ENCODE results near the gene EML5.
A peak's percentile ranks its signal among the peaks of the same experiment; 100 is the strongest.

Gene EML5

GRCh38 chr14:88612981-88613380, 179.8 kb downstream of the EML5 start:
- no peak for DNase-seq

- no peak for DNase-seq
Measured at GRCh38 chr14:88611878-88612277, 180.9 kb downstream of the EML5 start.

- no peak for DNase-seq
Measured at GRCh38 chr14:88607829-88608228, 184.9 kb downstream of the EML5 start.

- DNase-seq = no peak
Measured at GRCh38 chr14:88605594-88605993, 187.2 kb downstream of the EML5 start.

DNA sequence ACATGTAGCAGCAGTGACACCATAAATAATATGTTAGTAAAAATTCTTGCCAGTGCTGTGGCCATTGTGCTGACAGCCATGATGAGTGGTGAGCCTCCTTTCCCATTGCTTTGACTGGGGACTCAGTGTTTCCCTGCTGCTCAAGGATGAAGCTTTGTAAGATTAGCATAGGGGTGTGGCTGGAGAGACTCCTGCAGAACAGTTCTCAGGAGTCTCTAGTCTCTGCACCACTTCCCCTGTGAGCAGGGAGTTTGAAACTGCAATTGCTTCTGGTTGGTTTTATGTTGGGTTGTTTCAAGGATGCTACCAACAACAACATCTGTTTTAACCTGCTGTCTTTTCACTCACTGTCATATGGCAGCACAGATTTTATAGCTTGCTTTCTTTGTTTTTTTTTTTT, 188.5 kb downstream of the EML5 start:
- no peak for DNase-seq

DNA sequence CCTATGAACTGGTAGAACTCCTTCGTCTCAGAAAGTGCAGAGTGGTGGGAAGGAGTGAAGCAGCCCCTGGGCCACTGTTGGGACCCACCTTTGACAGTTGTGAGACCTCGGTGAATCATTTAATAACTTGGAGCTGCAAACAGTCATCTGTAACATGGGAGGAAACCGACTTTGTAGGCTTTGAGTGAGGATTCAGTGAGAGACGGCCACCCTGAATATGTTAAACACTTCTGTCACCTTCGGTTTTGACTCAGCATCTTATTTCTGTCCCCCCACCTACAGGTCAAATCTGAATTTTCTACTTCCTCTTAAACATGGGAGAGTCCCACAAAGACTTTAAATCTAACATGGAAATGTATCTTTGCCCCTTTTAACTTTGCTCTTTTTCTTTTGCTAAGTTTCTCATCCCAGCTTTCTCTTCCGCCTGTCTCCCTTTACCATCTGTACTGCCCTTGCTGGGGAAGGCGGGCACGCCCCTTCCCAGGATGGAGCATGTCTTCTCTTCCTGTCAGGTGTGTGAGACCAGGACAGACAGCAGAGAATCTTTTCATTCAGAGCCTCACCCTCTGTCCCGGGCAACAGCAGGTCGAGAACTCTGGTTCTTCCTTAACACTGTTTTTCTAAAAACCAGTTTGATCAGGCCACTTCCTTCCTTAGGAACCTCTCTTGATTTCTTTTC, 192.9 kb downstream of the EML5 start:
- DNase-seq = peak; percentile 35

- no peak for DNase-seq
Measured at GRCh38 chr14:88599326-88599725, 193.4 kb downstream of the EML5 start.

DNA sequence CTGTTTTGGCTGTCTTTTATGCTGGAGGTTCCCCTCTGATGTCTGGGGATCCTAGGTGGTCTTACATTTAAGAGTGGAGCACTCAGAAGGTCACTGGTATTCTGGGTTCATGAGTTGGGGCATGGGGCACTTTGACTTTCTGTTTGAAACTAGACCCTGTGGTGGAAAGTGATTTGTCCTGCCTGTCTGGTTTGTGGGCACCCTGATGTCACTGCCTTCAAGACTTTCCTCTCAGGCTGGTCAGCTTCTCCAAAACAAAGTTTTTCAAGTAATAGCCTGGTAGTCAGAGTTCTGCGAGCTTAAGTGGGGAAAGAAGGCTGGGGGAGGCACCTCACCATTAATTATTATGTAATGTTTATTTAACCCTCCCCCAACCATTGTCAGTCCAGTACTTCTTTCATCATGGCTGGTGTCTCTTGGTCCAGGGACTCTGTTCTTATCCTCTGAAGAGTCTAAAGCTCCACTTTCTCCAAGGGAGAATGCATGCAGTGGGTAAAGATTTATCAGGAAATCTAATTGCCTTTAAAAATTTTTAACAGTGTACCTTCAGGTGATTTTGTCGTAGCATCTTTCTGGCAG, 194.6 kb downstream of the EML5 start:
- DNase-seq = no peak

- DNase-seq = no peak
Measured at GRCh38 chr14:88597601-88598000, 195.2 kb downstream of the EML5 start.

DNA sequence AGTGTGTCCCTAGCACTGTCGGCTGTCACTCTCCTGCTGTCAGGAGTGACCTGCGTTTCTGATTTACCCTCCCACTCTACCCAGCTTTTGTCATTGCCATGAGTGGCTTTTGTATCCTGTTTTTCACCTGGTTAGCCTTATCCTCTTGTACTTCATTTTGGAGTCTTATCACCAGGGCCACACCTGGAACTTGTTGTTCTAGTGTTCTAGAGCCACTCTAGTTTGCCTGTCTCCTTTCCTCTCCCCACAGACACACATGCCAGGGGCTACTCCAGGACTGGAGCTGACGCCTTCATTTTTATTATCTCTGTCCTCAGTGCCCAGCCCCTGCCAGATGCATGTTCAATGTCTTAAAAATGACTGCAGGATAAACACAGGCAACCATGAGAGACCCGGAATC, 195.7 kb downstream of the EML5 start:
- DNase-seq = no peak

DNA sequence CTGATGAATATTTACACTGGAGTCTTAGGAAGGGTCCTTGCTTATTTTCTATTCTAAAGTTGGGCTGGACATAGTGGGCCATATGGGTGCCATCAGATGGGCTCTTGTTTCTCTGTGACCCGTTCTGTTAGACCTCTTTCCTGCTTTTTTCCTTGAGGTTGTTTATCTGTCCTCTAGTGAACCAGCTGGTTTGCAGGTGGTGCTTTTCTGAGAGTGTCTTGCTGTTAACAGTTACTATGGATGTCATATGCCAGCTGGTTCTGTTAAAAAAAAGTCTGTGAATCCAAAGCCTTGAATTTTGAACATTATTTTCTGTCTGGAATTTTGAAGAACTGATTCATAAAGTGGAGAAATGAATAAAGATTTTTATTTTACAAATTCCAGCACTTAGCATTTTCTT, 200.7 kb downstream of the EML5 start:
- DNase-seq = no peak

DNA sequence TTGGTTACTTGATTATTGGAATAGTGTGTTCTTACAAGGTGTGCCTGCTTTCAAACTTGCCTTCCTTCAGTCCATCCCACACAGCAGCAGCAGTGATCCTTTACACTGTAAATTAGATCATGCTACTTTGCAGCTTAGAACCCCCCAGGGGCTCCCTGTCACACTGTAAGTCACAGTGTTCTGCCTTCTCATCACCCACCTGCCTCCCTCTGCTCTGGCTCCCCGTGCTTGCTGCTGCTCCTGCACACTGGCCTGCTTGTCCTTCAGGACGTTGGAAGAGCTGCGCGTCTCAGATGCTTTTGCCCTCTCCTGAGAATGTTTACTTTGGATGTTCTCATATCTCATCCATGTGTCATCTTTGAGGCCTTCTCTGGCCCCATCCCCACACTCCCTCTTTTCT, 202.6 kb downstream of the EML5 start:
- no peak for DNase-seq

DNA sequence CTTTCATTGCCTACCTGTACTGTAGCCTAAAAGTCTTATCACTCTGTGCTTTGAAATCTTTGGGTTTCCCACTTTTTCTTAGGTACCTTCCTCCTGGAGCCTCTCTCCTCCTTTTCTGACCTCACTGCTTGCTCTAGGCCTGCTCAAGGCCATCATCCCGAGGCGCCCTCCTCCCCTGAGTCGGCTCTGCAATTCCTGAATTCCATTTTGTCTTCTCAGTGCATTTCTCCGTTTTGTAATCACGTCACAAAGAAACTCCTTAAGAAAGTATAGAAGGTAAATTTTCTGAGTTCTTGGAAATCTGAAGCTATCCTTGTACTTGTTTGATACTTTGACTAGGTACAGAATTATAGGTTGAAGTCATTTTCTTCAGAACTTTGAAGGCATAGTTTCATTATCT, 204.7 kb downstream of the EML5 start:
- DNase-seq = no peak

DNA sequence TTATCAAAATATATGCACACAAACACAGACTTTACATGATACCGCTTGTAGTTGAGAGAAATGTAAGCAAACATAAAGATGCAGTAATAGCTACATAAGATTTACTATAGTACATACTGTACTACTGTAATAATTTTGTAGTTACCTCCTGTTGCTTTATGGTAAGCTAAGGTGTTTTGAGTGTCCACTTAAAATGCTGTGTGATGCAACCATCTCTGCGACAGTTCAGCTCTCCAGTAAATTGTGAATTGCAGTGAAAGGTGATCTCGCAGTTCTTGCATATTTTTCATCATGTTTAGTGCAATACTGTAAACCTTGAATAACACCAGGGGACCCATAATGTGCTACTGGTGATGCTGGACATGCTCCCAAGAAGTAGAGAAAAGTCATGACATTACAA, 208.3 kb downstream of the EML5 start:
- no peak for DNase-seq

DNA sequence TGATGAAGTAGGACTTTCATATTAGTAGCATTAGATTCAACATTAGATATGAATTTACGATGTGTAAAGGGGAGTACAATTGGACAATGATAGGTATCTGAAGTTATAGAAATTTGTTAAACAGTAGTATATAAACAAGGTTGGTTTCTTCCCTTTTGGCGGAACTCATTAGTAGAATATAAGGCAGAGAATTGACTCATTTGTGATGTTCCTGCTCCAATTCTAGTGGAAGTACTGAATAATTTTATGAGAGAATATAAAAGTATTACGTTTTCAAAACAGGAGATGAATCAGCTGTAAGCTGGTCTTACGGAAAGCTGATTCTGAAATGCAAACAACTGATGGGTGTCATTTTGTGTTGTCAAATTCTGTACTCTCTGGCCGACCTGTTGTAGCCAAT, 216.5 kb downstream of the EML5 start:
- no peak for DNase-seq

DNA sequence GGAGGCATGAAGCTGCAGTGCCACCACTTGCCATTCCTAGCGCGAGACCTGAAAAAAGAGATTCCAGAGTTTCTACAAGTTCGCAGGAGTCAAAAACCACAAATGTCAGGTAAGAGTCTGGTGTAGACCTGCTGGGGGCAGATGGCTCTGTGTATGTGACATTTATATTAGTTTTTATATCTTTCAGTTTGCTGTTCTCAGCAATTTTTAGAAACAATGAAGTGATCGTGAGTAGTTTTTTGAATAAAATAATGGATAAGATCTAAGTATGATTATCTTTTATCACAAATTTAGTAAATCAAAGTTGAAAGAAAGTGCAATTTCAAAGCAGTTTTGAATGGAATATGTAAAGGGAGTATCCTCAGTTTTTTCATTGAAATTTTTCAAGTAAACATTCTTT, 220.6 kb downstream of the EML5 start:
- DNase-seq = no peak

DNA sequence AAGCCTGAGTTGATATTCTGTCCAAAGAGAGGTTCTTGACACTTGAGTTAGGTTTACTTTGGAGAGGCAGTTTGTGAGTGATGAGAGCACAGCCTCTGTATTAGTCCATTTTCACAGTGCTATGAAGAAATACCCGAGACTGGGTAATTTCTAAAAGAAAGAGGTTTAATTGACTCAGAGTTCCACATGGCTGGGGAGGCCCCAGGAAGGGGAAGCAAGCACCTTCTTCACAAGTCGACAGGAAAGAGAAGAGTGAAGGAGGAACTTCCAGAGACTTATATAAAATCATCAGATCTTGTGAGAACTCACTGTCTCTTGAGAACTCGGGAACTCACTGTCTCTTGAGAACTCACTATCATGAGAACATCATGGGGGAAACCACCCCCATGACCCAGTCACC, 224.6 kb downstream of the EML5 start:
- no peak for DNase-seq

GRCh38 chr14:88565427-88565826, 227.3 kb downstream of the EML5 start:
- no peak for DNase-seq

DNA sequence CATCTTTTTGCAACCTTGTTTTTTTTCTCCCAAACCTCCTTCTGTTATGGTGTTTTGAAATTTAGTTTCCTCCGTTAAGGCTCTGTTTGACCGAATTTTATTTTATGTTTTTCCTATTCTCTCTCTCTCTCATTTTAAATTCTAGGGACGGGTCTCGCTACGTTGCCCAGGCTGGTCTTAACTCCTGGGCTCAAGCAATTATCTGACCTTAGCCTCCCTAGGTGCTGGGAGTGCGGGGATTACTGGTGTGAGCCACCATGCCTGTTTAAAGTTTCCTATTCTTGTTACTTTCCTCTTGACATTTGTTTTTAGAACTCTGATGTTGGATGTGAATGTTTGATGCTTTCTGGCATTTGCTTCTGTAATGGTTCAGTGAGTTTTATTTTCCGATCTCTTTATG, 228.9 kb downstream of the EML5 start:
- DNase-seq = no peak

GRCh38 chr14:88562831-88563686, 229.7 kb downstream of the EML5 start, which contains the start of gene ZC3H14:
Gene ZC3H14 (plus strand): TSS chr14:88563037. CDS start chr14:88563134, 97 bp downstream.
- peak; percentile 88 for DNase-seq

GRCh38 chr14:88562532-88562830, 230.3 kb downstream of the EML5 start:
- no peak for DNase-seq

Data from activated naive CD4-positive, alpha-beta T cell treated with Interleukin-2 at 50 U/mL for 16 hours (primary cell).